ENCODE data around the gene CBLN3.

Gene CBLN3

DNA sequence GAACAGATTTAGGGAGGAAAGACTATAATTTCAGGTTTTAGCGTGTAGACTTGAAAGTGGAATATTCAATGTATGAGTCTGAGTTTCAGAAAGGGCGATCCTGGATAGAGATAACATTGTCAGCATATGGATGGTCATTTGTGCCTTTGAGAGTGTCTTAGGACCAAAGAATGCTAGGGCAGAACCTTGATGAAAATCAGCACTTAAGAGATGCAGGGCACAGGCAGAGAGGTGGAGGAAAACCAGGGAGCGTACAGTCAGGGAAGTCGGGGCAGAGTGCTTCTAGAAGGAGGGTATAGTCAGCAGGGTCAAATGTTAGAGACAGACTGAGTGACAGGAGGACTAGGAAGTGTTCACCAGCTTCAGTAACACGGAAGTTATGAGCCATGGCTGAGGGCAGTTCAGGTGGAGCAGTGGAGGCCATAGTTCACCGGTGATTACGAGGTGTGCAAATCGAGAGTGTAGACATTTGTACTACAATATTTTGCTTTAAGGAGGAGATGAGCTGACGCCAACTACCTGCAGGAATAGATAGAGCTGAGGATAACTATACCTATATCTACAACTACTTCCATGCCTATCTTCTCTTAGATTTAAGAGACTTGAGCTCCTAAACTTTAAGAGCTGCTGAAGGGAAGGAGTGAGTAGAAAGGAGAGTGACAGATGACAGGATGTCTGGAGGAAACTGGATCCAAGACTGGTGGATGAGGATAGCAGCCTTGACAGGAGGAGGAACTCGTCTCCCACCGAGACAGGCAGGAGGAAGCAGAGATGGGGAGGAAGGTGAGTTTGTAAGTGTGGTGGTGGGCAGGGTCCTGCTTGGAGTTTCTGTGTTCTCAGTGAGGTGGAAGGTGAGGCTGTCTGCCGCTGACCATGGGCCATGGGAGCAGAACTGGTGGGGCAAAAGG is 6.5 kb downstream of the CBLN3 start:
- DNase-seq, result no peak

DNA sequence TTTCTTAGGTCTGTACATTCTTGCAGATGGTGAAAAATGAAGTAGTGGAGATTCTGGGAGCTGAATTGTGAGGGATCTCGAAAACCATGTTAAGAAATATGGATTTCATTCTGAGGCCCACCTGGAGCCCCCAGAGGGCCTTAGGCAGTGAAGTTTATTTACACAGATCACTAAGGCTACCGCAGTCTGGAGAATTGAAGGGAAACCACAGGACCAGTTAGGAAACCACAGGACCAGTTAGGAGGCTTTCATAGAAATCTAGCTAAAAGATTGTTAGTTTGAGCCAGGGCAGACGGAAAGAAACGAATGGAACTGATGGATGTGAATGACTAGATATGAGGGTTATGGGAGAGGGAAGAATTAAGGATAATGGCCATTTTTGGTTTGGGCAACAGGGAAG is 7.2 kb downstream of the CBLN3 start:
- no peak for DNase-seq

DNA sequence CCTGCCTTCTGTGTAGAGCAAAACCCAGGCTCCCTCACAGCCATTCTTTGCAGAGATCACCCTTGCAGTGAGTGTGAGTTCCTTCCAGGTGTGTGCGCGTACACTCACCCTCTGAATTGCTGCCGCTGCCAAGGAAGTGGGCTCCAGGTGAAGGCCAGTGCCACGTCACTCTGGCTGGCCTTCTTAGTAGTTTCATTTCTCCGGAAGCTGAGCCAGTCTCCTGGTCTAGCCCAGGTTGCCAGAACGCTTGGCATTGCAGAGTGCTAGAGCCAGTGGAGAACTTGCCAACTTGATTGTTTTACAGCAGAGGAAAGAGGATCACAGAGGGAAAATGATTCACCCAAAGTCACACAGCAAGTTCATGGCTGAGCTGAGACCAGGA is 11.0 kb downstream of the CBLN3 start:
- no peak for DNase-seq

DNA sequence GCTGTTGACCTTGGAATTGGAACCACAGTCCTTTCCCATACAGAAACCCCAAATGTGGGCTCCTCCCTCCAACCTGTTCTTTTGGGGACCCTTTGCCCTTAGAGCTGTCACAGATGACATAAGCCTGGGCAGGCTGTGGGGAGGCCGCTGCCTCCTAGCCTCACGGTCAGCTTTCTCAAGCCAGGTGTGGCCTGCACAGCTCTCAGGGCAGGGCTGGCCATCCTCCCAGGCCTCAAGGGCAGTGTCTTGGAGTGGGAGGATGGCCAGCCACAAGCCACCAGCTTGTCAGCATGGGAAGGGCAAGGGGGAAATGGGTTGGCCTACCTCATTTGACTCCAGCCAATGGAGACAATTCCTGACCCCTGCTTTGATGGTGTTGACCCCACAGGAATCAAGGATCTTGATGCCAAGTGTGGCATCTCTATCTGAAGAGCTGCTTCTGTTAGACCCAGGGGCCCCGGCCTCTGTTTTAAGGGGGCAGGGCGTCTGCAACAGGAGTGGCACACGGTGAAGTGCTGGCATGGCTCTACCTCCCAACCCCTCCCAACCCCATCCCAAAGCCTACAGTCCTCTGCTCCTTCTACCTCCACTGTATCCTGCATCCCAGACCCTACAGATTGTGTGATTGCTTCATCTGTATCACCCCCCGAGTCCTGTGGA is 11.5 kb downstream of the CBLN3 start:
- no peak for DNase-seq

DNA sequence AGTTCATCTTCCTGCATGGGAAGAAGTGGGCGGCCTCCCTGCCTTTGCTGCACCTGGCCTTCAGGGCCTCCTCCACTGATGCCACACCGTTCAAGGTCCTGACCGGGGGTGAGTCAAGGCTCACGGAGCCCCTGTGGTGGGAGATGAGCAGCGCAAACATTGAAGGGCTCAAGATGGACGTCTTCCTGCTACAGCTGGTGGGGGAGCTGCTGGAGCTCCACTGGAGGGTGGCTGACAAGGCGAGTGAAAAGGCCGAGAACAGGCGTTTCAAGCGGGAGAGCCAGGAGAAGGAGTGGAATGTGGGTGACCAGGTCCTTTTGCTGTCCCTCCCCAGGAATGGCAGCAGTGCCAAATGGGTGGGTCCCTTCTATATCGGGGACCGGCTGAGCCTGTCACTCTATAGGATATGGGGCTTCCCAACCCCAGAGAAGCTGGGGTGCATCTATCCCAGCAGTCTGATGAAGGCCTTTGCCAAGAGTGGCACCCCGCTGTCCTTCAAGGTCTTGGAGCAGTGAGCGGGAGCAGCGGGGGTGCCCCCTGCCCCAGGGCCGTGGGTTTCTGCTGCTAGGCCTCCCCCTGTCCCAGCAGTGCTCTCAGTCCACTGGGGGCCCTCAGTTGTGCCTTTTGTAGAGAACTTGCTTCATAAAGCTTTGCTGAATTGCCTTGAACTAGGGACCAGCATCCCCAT is 12.4 kb downstream of the CBLN3 start:
- DNase-seq, result no peak

DNA sequence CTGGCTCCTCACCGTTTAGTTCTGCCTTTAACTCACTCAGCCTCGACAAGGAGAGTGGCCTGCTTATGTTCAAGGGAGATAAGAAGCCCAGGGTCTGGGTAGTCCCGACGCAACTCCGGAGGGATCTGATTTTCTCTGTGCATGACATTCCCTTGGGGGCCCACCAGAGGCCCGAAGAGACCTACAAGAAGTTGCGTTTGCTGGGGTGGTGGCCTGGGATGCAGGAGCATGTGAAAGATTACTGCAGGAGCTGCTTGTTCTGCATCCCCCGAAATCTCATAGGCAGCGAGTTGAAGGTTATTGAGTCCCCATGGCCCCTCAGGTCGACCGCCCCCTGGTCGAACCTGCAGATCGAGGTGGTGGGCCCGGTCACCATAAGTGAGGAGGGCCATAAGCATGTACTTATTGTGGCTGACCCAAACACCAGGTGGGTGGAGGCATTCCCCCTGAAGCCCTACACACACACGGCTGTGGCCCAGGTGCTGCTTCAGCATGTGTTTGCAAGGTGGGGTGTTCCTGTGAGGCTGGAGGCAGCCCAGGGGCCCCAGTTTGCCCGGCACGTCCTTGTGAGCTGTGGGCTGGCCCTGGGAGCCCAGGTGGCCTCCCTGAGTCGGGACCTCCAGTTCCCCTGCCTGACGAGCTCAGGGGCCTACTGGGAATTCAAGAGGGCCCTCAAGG is 13.1 kb downstream of the CBLN3 start:
- no peak for DNase-seq

DNA sequence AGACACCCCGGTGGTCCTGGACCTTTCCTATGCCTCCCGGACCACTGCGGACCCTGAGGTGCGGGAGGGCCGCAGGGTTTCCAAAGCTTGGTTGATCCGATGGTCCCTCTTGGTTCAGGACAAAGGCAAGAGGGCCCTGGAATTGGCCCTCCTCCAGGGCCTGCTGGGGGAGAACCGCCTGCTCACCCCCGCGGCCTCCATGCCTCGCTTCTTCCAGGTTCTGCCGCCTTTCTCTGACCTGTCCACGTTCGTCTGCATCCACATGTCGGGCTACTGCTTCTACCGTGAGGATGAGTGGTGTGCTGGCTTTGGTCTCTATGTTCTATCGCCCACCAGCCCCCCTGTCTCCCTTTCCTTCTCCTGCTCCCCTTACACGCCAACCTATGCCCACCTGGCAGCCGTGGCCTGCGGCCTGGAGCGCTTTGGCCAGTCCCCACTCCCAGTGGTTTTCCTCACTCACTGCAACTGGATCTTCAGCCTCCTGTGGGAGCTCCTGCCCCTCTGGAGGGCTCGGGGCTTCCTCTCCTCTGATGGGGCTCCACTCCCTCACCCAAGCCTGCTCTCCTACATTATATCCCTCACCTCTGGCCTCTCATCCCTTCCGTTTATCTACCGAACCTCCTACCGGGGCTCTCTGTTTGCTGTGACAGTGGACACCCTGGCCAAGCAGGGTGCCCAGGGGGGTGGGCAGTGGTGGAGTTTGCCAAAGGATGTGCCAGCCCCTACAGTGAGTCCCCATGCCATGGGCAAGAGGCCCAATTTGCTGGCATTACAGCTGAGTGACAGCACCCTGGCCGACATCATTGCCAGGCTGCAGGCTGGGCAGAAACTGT is 13.8 kb downstream of the CBLN3 start:
- no peak for DNase-seq

DNA sequence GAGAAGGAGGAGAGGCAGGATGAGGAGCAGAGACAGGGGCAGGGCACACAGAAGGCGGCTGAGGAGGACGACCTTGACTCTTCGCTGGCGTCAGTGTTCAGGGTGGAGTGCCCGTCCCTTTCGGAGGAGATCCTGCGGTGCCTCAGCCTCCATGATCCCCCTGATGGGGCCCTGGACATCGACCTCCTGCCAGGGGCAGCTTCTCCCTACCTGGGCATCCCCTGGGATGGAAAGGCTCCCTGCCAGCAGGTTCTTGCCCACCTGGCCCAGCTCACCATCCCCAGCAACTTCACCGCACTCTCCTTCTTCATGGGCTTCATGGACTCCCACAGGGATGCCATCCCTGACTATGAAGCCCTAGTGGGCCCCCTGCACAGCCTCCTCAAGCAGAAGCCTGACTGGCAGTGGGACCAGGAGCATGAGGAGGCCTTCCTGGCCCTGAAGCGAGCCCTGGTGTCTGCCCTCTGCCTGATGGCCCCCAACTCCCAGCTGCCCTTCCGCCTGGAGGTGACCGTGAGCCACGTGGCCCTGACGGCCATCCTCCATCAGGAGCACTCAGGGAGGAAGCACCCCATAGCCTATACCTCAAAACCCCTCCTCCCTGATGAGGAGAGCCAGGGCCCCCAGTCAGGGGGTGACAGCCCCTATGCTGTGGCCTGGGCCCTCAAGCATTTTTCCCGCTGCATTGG is 14.6 kb downstream of the CBLN3 start:
- DNase-seq, result no peak

DNA sequence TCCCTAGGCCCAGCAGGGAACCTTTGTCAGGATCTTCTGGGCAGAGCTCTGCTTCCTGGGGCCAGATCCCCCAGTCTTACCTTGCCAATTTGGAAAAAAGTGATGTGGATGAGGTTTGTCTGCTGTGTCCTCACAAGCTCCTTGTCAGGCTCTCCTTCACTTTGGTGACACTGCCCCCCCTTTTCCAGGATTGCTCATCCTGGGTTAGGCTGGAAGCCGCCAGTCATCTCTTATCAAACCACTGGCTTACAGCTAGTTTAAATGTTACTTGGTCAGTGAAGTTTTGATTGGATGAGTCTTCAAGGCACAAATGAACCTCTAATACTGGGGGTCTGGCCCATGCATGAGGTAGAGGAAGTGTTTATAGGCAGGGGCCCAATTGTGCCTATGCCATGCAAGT is 15.4 kb downstream of the CBLN3 start:
- DNase-seq, result no peak

DNA sequence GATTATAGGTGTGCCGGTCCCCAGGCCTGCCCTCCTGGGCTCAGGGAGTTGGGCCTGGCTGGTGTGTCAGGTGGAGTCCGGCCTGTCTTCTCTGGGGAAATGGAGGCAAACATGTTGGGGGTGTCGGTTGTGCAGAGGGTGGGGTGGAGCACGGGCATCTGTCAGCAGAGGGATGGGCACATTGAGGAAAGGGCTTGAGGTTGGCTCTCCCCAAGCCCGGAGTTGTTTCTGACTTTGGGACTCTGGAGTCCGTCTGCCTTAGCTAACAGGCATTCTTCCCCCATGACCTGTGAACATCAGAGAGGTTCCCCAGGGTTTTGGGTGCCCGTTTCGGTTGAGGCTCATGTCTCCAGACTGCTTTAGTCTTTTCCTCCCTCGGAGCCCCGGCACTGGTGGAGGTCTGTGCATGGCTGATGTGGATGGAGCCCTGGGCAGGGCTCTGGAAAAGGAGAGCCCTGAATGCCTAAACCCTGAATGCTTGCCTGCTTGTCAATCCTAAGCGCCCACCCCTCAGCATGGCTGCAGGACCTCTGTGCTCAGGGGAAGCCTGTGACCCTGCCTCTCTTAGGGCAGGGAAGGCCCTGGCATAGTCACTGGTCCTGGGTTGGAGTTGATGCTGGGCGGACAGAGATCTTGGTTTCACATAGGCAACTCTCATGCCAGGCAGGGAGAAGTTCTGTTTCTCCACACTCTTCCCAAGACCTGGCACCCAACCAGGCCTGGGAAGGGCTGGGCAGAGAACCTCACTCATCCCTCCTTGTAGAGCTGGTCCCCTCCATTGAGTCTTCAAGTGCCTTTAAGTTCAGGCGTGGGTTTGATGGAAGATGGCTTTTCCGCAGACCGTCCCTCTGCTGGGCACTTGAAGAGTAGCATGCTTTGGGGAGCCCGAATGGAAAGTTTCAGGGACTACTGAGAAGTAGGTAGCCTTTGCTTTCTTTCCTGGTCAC is 17.8 kb downstream of the CBLN3 start:
- no peak for DNase-seq

DNA sequence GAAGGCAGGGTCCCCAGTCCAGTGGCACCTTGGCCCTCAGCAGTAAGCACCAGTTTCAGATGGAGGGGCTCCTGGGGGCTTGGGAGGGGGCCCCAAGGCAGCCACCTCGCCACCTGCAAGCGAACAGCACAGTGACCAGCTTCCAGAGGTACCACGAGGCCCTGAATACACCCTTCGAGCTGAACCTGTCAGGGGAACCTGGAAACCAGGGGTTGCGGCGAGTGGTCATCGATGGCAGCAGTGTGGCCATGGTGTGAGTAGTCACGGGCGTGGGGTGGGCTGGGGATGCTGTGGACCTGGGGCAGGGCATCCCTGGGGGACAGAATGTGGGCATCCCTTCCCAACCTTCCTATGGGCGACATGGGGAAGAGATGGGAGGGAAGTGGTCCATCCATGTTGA is 19.5 kb downstream of the CBLN3 start:
- DNase-seq, result no peak

DNA sequence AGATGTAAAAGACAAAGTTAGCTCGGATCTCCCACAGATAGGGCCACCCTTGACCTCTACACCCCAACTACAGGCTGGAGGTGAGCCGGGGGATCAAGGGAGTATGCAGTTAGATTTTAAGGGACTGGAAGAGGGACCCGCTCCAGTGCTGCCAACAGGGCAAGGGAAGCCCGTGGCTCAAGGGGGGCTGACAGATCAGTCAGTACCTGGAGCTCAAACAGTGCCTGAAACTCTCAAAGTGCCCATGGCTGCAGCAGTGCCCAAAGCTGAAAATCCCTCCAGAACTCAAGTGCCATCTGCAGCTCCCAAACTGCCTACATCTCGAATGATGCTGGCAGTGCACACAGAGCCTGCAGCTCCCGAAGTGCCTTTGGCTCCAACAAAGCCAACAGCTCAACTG is 20.3 kb downstream of the CBLN3 start:
- DNase-seq, result no peak

DNA sequence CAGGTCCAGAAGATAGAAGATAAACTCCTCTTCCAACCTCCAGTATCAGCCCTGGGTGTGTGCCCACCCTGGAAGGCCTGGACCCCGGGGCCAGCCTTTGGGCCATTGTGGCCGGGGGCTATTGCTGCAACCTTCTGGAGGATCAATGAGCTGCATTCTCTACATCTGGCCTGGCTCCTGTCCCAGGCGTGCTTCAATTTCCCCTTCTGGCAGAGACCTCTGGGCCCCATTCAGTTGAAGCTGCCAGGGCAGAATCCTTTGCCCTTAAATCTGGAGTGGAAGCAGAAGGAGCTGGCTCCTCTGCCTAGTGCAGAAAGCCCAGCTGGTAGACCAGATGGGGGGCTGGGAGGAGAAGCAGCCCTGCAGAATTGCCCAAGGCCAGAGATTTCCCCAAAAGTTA is 20.7 kb downstream of the CBLN3 start:
- DNase-seq, result no peak

DNA sequence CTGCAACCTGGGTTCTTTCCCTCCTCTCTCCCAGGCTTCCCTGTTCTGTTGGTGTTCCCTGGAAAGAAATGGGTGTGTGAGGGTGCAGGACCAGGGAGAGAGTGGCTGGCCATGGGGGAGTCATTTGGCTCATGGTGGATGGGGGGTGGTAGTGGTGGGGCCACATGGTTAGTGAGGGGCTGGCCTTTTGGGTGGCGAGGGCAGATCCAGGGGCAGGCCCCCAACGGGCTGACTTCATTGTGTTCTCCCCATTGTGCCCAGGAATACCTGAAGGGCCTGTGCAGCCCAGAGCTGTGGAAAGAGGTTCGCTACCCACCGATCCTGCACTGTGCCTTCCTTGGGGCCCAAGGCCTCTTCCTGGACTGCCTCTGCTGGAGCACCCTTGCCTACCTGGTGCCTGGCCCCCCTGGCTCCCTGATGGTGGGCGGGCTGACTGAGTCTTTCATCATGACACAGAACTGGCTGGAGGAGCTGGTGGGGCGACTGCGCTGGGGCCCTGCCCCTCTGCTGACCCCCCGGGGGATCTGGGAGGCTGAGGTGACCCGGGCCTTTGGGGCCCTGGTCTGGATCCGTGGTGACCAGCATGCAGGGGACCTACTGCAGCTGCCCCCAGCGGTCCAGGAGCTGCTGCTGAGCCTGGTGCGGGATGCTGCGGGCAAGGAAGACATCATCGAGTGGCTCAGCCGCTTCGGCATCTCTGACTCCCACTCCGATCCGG is 21.7 kb downstream of the CBLN3 start:
- DNase-seq, result no peak

DNA sequence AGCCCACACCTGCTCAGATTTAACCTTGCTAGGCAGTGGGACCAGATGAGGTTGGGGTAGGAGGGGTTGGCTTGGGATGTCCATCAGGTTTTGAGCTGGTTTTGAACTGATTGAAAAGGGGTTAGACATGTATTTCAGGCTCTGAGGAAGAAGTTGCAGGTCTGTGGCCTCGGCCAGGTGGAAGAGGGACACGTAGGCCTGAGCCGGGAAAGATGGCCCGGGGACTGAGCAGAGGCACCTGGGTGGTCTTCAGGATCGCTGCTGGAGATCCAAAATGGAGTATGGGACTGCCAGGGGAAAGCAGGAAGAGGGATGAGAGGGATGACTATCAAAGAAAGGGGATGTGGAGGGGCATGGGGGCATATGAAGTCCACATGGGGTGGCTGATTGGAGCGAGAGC is 23.1 kb downstream of the CBLN3 start:
- no peak for DNase-seq

DNA sequence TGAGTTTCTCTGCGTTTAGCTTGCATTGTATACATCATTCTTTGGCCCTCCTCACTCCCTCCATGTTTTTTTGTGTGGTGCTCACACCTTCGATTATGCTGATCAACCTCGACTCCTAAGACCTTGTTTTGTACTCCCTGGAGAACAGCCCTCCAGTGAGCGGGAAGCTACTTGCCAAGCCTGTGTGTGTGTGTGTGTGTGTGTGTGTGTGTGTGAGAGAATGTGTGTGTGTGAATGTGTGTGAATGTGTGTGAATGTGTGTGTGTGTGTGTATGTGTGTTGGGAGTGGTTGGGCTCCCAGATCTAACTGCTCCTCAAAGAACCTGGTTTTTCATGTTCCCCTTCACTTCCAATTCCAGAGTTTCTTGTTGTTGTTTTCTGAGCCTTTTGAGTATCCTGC is 24.7 kb downstream of the CBLN3 start:
- no peak for DNase-seq

DNA sequence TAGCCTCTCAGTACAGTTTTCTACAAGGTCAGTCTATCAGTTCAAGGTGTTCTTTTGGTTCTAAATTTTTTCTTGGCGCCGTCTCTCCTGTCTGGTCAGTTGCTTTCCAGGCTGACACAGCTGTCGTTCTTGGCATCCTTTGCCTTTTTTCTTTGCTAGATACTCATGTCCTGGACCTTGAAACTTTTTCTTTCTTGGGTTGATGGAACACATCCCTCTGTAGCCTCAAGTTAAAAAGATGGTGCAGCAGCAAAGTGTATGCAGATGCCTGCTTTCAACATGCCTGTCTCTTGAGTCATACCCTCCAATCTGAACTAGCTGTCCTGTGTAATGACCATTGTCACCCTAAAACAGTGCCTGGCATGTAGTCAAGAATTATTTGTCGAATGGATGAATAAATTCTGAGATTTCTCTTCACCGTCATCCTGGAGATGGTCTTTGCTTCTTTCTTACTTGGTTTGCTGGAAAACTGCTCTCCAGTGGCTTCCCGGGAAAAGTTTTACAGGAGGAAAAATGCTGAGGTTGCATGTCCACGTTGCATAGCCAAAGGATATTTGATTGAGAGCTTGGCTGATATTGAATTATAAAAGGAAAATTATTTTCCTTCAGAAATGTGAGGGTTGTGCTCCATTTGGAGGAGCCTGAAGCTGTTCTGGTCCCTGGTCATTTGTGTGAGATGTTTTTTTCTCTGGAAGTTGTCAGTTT is 26.0 kb downstream of the CBLN3 start:
- DNase-seq, result no peak

DNA sequence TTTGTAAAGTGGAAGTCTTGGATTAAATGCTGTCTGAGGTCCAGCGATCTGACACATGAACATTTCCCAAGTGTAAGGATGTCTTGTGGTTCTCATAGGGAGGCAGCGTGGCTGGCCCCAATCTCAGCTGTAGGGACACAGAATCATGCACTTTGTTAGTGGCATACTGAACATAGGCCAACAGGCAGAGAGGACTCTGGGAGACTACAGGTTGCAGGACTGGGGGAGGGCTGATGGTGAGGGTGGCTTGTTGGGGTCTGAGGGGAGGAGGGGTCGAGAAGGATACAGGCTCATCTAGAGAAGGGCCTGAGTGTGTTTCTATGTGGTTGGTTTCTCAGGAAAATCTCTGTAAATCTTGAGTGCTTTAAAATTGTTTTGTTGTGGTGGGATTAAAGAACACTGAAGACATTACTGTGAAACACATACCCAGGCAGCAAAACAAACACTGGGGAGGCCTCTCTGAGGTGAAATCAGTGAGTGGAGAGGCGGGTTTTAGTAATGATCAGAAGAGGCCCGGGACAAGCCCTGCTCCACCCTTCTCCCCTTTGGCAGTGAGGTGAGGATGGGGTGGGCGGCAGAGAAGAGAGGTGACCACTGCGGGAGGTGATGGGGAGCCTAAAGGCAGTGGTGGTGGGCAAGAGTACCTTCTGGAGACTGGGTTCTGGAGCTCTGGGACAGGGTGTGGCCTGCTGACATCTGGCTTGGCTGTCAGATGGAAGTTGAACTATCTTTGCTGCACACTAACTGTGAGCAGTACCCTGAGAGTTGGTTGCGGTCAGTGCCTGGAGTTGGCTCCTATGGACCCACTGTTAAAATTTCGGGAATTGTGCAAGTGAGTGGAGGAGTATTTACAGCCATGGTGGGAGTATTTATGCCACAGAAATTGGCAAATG is 27.4 kb downstream of the CBLN3 start:
- DNase-seq, result no peak
